Measurements from ENCODE around the gene ANTXRL. TPM values are rescaled to one million over a fixed set of nuclear protein-coding genes. Genes with fewer than 3 reads are reported as not detected.
"Not testable (repeated sequence)": the region's sequence is repeated elsewhere in the genome, so short reads cannot be mapped to it uniquely, and the experiment has no call there.

ANTXRL gene
- total and polyA plus RNA-seq, 10 donors = 0.03 to 1.1 (median 0.42) TPM; not detected in 3

DNA sequence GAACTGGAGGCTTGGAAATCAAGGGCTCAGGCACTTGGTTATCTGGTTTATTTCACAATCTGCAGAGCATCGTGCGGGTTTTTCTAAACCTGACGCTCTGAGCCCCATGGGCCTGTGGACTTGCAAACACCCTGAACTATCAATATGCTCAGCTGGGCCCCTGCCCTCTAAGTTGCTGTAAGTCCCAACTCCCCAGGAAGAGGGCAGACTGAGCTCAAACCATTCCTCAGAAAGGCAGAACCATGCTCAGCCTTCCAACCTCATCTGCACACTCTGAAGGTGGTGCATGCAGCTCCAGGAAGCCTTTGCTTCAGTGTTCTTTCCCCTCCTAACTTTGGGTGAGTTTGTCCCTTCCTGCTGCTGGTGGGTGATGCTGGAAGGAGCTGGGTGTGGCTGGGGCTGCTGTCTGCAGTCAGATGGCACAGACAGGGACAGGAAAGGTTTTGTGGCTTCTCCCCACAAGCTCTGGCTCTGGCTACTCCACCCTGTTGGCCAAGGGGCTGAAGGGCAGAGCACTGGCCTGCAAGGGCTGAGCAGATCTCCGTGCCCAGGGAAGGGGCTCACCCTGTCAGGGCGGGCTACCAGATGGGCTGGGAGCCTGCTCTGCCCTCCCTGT lies 92.5 kb downstream of the ANTXRL start:
- 88 to 94% methylated on average over 2 of the region's 5 CpGs; no CpG with 5 or more reads in 3 of the 5 donors for WGBS, 5 donors
- H3K27ac ChIP-seq; intact Hi-C loops (cut with DNase I; ENCODE audit: low total_unique reads); H3K4me1 ChIP-seq; H3K27me3 ChIP-seq (replicated peaks in 1 of 7); H3K36me3 ChIP-seq; DNase-seq; H3K4me3 ChIP-seq; H3K9me3 ChIP-seq: not testable (repeated sequence)

Other genes starting within 250 kb of the ANTXRL start
- gene MSMB, start 240.7 kb upstream of the ANTXRL start, total RNA-seq = not detected
- not detected for gene MSMB, start 240.7 kb upstream of the ANTXRL start, polyA plus RNA-seq
- gene ANXA8L1, start 88.8 kb downstream of the ANTXRL start, total RNA-seq = under 1 TPM in 2 of 7 donors, not detected in 5; 0.42 to 0.47 TPM
- gene ANXA8L1, start 88.8 kb downstream of the ANTXRL start, polyA plus RNA-seq = under 1 TPM in 2 of 3 donors, not detected in 1; 0.04 to 0.21 TPM
- gene NPY4R, start 179.0 kb downstream of the ANTXRL start, total RNA-seq = not detected
- not detected for gene NPY4R, start 179.0 kb downstream of the ANTXRL start, polyA plus RNA-seq

Data from spleen (tissue), 11 donors.